GM19023 (cell line): ENCODE data around the gene KRT28.
"Not testable (repeated sequence)": the region's sequence is repeated elsewhere in the genome, so short reads cannot be mapped to it uniquely, and the experiment has no call there.

Experiments used
- ATAC-seq: cut with Tn5 transposase; IDR thresholded peaks from one replicate; pipeline ENCODE4 v1.9.1; 2021; ENCODE audit warnings: mild to moderate bottlenecking, moderate library complexity; ENCODE audit not compliant: unreplicated experiment

The KRT28 gene

DNA sequence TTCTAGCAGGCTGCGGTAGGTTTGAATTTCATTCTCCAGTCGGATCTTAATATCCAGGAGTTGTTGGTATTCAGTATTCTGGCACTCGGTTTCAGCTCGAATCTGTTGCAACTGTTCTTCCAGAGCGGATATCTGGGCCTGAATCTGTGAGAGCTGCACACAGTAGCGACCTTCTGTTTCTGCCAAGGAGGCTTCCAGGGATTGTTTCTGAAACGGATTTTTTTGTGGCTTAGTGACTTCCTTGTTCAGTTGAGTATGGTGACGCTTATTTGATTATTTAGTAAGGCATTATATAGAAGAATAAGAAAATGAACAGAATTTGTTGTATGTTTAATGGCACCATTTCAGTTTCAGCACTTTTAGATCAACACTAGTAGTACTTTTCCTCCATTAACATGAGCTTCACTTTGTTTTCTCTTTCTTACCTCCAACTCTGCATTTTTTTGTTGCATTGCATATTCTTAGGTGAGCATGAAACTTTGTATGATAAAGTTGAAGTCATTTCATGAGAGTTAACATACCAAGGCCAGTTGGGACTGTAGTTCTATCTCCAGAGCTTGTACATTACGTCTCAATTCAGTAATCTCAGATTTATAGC, 19.9 kb upstream of the KRT28 start:
- no peak for ATAC-seq

DNA sequence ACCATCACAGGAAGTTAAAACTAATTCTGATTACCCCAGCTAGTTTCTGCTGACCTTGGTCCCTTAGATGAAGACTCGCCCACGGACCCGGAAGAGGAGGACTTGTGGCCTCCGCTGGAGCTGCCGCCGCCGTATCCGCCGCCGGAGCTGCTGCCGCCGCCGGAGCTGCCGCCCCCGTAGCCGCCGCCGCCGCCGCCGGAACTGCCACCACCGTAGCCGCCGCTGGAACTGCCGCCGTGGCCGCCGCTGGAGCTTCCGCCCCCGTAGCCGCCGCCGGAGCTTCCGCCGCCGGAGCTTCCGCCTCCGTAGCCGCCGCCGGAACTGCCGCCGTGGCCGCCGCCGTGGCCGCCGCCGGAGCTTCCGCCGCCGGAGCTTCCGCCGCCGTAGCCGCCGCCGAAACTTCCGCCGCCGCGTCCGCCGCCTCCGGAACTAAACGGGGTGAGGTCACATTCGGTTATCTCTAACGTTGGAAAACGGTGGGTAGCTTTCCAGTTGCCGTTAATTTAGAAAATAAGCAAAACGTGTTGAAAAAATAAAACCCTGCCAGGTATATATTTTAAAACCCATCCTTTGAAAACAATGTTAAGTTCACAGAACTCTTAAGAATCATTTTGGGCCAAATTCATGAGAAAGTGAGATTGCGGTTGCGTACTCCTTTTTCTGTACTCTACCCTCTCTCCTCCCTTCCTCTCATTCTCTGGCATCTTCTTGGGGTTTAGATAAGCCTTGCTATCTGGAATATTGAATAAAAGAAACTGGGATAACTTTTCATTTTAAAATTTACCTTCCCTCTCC, 19.2 kb upstream of the KRT28 start:
- peak; percentile 85 for ATAC-seq

DNA sequence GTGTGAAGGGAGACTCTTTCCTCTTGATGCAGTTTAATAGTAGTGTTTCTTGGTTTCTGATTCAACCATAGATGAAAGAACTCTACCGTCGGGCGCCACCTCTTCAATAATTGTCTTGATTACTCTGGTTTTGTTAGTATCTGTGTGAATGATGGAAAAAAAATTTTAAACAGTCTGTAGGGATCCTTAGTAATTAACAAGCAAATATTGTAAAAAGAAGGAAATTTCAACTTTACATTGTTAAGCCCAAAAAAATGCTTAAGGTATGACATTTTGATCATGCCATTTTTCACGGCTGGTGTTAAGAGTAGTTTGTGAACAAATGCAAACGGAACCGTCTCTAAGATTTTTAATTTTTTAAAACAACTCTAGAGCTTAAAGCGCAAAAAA, 18.6 kb upstream of the KRT28 start:
- no peak for ATAC-seq

DNA sequence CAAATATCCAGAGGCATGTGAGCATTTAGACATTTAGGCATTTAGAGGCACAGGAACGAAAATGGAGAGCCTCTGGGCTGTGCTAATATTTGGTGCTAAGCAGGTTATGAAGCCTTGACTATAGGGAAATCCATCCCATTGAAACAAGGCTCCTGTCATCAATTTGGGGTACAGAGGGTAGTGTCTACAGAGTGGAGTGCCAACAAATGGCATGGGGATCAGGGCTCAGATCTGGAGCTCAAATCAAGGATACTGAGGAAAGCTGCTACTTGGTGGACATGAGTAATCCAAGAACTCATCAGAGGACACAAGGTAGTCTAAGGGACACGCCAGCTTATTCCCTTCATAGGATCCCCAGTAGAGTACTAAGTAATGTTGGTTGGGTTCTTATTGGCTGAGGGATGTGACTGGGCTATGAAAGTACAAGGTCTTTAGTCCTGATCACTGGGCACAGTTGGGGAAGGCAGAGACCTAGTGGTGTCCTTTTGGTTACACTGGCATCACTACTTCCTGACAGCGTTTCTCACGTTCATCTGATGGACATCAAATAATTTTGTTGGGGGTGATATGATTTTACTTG, 17.4 kb upstream of the KRT28 start:
- no peak for ATAC-seq

DNA sequence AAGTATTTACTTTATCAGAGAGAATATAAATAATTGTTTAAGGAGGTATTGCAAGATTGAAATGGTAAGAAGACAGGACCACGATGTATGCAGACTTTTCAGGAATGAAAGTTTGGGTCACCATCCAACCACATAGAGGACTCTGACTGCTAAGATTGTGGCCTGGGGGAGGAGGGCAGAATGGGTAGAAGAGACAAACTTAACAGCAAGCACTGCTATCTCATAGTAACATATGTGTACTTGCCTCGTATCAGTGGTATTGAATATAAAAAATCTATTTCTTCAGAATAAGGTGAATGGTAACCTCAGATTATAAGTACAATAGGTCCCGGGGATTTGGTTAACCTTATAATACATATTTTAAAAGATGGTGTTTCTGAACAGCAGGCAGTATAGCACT, 16.8 kb upstream of the KRT28 start:
- no peak for ATAC-seq

DNA sequence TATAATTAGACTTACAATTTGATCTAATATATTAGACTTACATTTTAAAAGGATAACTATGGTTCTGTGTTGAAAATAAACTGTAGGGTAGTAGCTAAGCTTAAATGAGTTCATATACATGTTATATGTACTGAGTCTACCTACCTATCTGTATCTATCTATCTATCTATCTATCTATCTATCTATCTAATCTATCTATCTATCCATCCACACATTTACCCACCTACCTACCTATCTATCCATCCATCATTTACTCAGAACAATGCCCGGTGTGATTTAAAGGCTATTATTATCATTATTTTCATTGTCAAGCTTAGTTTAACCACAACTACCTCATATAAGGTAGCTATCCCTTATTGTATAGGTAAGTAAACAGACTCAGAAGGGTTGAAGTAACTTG, 15.6 kb upstream of the KRT28 start:
- ATAC-seq: no peak

DNA sequence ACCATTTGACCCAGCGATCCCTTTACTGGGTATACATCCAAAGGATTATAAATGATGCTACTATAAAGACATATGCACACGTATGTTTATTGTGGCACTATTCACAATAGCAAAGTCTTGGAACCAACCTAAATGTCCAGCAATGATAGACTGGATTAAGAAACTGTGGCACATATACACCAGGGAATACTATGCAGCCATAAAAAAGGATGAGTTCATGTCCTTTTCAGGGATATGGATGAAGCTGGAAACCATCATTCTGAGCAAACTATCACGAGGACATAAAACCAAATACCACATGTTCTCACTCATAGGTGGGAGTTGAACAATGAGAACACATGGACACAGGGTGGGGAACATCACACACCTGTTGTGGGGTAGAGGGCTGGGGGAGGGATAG, 14.9 kb upstream of the KRT28 start:
- ATAC-seq: not testable (repeated sequence)

DNA sequence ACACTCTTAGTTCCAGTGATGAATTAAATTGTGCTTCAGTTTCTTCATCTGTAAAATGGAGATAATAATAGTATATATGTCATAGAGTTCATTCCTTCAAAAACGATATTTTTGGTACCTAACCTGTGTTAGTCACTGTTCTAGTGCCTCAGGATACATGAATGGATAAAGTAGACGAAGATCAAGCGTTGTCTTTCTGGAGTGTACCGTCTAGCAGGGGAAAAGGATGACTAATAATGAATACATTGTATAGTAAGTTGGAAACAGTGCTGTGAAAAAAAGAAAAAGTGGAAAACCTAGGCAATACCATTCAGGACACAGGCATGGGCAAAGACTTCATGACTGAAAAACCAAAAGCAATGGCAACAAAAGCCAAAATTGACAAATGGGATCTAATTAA, 14.0 kb upstream of the KRT28 start:
- ATAC-seq: no peak

DNA sequence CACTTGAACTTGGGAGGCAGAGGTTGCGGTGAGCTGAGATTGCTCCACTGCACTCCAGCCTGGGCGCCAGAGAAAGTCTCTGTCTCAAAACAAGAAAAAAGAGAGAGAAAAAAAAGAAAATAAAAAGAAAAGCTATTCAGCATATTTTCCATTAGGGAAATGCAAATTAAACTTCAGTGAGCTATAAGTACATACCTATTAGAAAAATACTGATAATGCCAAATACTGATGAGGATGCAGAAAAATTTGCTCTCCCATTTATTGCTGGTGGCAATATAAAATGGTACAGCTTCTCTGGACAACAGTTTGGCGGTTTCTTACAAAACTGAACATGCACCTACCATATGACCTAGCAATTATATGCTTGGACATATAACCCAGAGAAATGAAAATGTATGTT, 12.9 kb upstream of the KRT28 start:
- ATAC-seq: no peak

DNA sequence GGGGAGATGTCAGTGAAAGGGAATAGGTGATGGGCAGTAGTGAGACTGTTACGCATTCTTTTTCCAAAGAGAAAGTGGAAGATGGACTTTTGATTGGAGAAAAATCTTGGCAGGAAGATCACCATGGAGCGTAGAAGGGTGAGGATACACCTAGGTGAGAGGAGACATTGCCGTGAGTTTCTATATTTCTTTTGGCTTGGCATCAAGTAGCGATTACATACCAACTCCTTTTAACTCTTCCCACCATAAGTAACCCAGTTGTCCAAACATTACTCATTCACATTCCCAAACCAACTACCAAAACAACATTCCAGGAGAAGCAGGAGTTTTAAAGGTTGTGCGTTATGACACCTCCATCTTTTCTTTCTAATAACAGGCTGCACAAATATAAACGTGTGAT, 10.7 kb upstream of the KRT28 start:
- ATAC-seq: no peak

DNA sequence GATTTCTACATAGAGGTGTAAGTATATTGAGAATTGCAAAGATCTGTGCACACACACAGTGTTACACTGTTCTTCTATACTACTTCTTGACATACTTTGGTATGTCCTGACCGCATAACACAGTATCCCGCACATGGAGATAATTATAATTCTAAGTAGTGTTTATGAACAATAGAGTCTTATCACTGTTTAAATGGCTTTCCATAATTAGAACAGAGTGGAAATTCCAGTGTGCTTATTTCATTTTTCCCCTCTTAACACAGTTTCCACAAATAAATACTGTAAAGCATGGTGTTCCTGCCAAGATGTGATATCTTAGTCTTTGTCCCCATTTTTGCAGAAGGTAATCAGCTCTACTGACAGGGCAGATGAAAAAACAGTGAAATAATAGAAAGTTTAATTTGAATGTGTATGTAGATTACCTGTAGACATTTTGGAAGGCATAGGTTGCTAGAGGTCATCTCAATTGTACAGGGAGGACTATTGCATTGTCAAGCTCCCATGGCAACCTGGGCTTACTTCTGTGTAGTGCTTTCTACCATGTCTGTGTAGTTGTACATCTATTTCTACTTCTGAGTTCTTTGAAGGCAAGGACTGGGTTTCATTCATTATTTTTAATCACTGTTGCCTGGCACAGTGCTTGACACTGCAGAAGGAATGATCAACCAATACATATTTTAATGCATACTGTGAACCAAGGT, 10.1 kb upstream of the KRT28 start:
- no peak for ATAC-seq

DNA sequence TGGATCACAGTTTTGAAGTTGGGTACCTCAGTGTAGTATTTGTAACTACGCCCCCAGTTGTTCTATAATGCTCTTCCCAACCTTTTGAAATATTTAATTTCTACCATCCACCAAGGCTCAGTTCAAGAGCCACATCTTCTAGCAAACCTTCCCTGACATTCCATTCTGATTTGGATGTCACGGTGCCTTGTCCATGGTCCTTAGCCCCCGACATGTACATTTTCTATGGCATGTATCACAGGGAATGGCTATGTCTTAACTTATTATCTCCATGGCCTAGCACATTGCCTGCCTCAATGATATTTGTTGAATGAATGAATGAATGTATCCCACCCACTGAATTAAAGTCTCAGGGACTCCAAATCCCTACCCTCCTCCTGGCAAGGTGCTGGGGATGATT, 6.4 kb upstream of the KRT28 start:
- no peak for ATAC-seq

DNA sequence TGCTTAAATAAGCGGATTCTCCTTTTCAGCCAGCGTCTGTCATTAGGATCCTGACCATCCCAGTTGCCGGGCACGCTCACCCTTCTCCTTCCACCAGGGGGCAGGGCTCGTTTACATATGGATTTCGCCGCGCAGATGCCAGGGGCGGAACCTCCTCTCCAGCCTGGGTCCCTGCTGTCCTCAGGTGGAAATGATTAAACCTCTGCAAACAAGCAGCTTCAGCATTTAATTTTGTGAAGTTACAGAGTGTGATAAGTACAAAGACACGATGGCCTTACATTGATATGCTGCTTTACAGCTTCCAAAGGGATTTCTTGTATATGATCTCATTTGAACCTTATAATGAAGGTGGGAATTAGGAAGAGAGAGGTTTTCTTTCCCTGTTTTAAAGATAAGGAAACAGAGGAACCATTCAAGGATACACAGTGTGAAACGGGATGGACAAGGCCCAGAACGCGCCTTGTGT, 3.9 kb upstream of the KRT28 start:
- ATAC-seq: no peak

DNA sequence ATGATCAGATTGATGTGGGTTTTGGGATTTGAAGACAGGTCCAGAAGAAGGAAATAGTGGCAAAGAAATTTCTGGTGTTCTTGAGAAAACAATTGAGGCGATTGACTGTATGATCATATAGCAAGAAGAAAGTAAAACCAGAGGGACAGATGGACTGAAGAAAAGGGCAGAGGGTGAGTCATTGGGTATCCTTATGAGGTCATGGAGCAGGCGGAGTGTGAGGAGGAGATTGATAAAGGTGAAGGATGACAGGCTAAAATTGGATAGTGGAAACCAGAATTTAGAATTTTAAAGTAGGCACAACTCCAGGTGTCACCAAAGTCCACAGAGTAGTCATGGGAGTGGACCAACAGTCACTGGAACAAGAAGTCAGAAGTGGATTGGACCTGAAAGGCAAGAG, 1.4 kb upstream of the KRT28 start:
- no peak for ATAC-seq

DNA sequence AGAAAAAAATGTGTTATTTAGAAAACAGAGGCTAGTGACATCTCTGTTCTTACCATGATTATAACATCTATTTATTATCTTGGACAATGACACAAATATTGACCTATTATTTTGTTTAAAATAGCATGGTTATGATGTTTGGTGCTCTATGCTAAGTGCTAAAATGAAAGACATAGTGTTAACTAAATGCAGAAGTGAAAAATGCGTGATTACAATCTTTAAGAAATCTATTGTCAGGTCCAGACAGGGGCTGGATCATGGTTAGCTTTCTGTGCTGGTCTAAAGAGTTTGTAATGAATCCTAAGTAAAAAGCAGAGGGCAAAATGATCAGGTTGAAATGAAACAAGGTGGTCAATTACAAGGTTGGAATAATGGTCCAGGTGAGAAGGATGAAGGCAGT, 622 bp upstream of the KRT28 start:
- ATAC-seq: no peak

DNA sequence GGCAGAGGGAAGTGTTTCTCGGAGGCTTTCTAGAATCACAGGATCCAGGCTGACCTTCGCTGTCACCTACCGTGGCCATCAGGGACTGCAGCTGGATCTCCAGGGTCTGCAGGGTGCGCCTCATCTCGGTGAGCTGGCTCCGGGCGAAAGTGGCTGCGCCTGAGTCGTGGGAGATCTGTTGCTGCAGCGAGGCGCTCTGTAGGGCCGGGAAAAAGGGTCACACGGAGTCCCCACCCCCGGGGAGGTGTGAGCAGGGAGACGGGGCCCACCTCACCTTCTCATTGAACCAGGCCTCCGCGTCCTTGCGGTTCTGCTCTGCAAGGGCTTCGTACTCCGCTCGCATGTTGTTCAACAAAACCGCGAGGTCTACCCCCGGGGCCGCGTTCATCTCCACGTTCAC, 2.9 kb downstream of the KRT28 start:
- ATAC-seq: no peak

DNA sequence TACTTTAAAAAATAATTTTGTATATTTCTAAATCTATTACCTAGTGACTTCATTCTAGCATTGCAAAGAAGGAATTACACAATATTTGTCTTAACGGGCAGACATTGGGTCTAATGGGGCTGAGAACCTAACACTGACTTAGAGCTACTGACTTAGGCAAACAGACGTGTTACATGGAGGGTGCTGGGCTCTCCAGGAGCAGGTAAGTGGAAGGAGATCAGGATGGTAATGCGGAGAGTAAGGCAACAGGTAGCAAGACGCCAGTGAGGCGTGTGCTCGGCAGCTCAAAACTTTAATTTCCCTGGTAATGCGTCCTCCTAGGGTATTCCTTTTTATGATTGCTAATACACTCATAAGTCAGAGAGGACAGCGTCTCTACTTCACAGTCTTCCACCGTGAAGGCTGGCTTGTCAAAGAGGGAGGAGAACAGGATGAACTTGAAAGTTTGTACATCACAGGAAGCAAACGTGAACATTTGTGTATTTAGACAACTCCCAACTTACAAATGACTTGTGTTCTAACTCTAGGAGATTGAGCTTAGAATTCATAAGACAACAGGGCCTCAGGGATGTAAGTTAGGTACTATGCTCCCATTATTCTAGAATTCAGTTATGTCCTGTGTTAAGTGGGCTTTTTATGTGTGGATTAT, 4.6 kb downstream of the KRT28 start:
- ATAC-seq: no peak

DNA sequence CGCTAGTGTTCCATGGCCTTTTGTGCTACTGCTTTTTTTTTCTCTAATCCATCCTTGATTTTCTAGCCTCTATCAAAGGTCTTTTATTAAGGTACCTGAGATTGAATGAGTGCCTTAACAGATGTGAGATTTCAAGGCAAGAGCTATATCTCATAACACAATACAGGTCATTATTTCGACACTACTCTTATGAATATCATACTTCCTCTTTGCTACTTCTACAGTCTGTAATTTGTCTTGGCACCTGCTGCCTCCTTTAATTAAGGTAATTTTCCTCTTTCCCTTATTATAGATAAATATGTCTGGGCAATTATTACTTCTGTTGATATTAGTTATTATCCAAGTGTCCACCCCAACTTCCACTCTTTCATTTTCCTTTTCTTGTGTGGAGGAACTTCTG, 5.3 kb downstream of the KRT28 start:
- ATAC-seq: no peak

DNA sequence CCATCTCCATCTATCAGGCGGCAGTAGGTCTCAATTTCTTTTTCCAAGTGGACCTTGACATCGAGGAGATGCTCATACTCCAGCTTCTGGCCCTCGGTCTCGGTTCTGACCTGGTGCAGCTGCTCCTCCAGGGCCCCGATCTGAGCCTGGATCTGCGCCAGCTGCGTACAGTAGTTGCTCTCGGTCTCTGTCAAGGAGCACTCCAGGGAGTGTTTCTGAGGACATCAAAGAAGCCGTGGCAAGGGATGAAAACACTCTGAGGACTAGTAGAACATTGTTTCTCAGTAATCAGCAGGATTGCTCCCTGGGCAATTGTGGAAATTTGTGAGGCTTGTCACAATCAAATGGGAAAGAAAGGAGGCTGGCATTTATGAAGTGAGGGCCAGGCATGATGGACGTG, 5.9 kb downstream of the KRT28 start:
- no peak for ATAC-seq

DNA sequence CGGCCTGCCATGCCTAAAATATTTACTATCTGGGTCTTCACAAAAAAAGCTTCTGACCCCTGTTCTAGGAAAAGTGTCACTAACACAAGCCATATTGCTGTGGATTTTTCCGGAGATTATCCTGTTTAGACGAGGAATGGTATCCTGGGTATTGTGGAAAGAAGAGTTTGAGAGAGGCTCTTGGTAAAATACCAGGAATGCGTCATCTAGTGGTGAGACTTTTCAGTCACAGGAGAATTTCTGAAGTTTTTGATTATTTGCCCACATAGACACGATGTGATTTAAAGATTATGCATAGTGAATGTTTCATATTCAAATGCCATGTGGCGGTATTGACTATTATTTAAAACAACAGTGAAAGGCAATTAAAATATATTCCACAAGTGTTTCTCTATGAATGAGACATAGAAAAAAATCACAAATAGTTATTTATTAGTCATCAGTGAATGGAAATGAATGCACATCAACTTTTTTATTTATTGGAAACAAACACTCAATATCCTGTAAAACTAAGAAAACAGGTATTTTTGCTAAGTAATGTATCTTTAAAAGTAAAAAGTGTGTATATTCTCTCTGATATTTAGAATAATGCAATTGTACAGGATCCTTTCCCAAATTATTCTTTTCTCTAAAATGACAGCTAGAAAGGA, 7.8 kb downstream of the KRT28 start:
- no peak for ATAC-seq

DNA sequence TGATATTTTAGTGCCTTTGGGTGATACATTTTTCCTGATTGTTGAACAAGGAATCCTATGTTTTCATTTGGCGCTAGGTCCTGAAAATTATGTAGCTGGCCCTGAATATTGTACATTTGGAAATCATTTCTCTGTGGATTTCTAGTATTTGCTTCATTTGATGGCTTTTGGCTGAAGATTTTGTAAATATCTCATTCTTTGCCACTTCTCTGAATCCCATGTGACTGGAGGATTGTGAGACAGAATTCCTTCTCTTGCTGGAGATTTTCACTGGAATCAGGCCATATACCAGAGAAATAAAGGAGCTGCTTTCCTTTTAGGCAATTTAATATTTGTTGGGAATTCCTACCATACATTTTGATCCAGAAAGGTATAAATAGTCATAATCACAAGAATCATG, 8.6 kb downstream of the KRT28 start:
- no peak for ATAC-seq
